Measurements from ENCODE around the gene PIK3C2B.
"Not testable (repeated sequence)": the region's sequence is repeated elsewhere in the genome, so short reads cannot be mapped to it uniquely, and the experiment has no call there.

Gene PIK3C2B

DNA sequence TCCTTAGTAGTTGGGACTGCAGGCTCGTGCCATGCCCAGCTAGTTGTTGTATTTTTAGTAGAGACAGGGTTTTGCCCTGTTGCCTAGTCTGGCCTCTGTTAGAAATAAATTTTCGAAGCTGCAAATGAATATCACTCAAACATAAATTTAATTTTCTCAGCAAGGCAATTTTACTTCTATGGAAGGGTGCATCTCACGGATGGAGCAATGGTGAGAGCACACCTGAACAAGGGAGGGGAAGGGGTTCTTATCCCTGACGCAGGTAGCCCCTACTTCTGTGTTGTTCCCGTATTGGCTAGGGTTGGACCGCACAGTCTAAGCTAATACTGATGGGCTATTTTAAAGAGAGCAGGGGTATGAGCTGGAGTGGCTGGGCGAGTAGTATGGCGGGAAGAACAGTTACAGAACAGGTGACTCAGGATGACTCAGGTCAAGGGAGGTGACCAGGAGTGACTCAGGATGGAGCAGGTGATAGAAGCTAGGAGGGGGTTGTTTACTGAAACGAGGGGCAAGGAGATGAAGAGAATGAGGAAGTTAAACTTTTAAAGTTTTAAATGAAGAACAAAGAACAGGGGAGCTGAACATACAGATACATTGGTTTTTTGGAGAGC lies 29.1 kb upstream of the PIK3C2B start:
- Histone ChIP-seq H3F3A (ENCODE audit: low read depth) (peaks cover 11% of the 10 kb centered on the region; the same call in 1 of the 2 replicates), H3K4me3 (ENCODE audit: low read length, poor library complexity, severe bottlenecking) (no peak overlapping the region), H2AFZ (ENCODE audit: low read length) (no peak overlapping the region), H3K36me3 (ENCODE audit: insufficient read depth, low read length) (peaks cover 34% of the 10 kb centered on the region), H3K4me1 (ENCODE audit: insufficient read depth, low read length, poor library complexity, severe bottlenecking) (peaks cover 33% of the 10 kb centered on the region), H3K9me2 (replicated peaks; ENCODE audit: low read depth, low read length) (no peaks in the 10 kb centered on the region), H3K27me3 (ENCODE audit: insufficient read depth, low read length, poor library complexity, severe bottlenecking) (no peaks in the 10 kb centered on the region), H3K9me3 (ENCODE audit: insufficient read depth, low read depth, low read length) (no peaks in the 10 kb centered on the region; the same call in 1 of the 2 replicates), H3K9ac (ENCODE audit: low read depth, low read length, poor library complexity, severe bottlenecking) (no peak overlapping the region), H3K79me2 (ENCODE audit: insufficient read depth, low read length) (peaks cover 78% of the 10 kb centered on the region), H3K4me2 (ENCODE audit: low read depth, low read length, poor library complexity, severe bottlenecking) (peak overlapping the region; percentile 39), H4K20me1 (ENCODE audit: insufficient read depth, low read length, poor library complexity, severe bottlenecking) (peaks cover 22% of the 10 kb centered on the region)
- TF ChIP-seq EZH2phosphoT487 (IDR thresholded peaks at IDR 0.05; ENCODE audit: borderline replicate concordance): no peak
- no peak for TF ChIP-seq CTCF (conservative IDR thresholded peaks at IDR 0.05; ENCODE audit: low read length)

DNA sequence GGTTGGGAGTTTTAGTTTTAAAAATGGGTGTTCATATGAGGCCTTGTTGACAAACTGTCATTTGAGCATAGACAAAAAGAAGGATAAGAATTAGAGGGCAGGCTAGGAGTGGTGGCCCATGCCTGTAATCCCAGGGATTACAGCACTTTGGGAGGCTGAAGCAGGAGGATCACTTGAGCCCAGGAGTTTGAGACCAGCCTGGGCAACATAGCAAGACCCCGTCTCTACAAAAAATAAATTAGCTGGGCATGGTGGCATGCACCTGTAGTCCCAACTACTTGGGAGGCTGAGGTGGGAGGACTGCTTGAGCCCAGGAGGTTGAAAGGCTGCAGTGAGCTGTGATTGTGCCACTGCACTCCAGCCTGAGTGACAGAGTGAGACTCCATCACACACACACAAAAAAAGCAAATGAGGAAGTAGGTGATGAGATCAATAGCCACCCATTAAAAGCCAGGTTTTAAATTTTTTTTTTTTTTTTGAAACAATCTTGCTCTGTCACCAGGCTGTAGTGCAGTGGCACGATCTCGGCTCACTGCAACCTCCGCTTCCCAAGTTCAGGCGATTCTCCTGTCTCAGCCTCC lies 27.4 kb upstream of the PIK3C2B start:
- Histone ChIP-seq H3K4me1 (ENCODE audit: insufficient read depth, low read length, poor library complexity, severe bottlenecking) (peaks cover 50% of the 10 kb centered on the region), H3K4me2 (ENCODE audit: low read depth, low read length, poor library complexity, severe bottlenecking) (peak overlapping the region; percentile 84)

GRCh38 chr1:204520834-204521709 lies 26.5 kb upstream of the PIK3C2B start:
- peaks cover 51% of the 10 kb centered on the region for H3K4me1 ChIP-seq (ENCODE audit: insufficient read depth, low read length, poor library complexity, severe bottlenecking)

More for the DNA sequence above, 27.4 kb upstream of the PIK3C2B start:
- H3K9me2 ChIP-seq (replicated peaks; ENCODE audit: low read depth, low read length); H2AFZ ChIP-seq (ENCODE audit: low read length); H3K27me3 ChIP-seq (ENCODE audit: insufficient read depth, low read length, poor library complexity, severe bottlenecking); H3K9me3 ChIP-seq (ENCODE audit: insufficient read depth, low read depth, low read length): not testable (repeated sequence)
- peaks cover 30% of the 10 kb centered on the region for H4K20me1 ChIP-seq (ENCODE audit: insufficient read depth, low read length, poor library complexity, severe bottlenecking)
- peak overlapping the region; percentile 65 for H3K9ac ChIP-seq (ENCODE audit: low read depth, low read length, poor library complexity, severe bottlenecking)
- H3K79me2 ChIP-seq (ENCODE audit: insufficient read depth, low read length): peaks cover 89% of the 10 kb centered on the region
- H3K4me3 ChIP-seq (ENCODE audit: low read length, poor library complexity, severe bottlenecking): peak overlapping the region; percentile 67
- H3K36me3 ChIP-seq (ENCODE audit: insufficient read depth, low read length): peaks cover 19% of the 10 kb centered on the region
- H3F3A ChIP-seq (ENCODE audit: low read depth): peaks cover 11% of the 10 kb centered on the region; the same call in 1 of the 2 replicates

DNA sequence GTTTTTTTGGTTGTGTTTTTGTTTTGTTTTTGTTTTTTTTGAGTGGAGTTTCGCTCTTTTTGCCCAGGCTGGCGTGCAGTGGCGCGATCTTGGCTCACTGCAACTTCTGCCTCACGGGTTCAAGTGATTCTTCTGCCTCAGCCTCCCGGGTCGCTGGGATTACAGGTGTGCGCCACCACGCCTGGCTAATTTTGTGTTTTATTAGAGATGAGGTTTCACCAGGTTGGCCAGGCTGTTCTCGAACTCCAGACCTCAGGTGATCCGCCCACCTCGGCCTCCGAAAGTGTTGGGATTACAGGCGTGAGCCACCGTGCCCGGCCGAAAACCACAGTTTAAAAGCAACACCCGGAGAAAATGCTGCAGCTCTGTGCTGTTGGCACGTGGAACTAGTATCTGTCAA lies 22.8 kb upstream of the PIK3C2B start:
- not testable (repeated sequence) for H3K9me2 ChIP-seq (replicated peaks; ENCODE audit: low read depth, low read length); H2AFZ ChIP-seq (ENCODE audit: low read length); H3K9me3 ChIP-seq (ENCODE audit: insufficient read depth, low read depth, low read length); H3K36me3 ChIP-seq (ENCODE audit: insufficient read depth, low read length); H3K27me3 ChIP-seq (ENCODE audit: insufficient read depth, low read length, poor library complexity, severe bottlenecking)
- peaks cover 16% of the 10 kb centered on the region for H4K20me1 ChIP-seq (ENCODE audit: insufficient read depth, low read length, poor library complexity, severe bottlenecking)
- H3K4me2 ChIP-seq (ENCODE audit: low read depth, low read length, poor library complexity, severe bottlenecking): peak overlapping the region; percentile 84
- H3K9ac ChIP-seq (ENCODE audit: low read depth, low read length, poor library complexity, severe bottlenecking): peak overlapping the region; percentile 86
- peak overlapping the region; percentile 84 for H3K4me3 ChIP-seq (ENCODE audit: low read length, poor library complexity, severe bottlenecking)
- peaks cover 45% of the 10 kb centered on the region for H3K4me1 ChIP-seq (ENCODE audit: insufficient read depth, low read length, poor library complexity, severe bottlenecking)
- peaks cover 59% of the 10 kb centered on the region for H3K79me2 ChIP-seq (ENCODE audit: insufficient read depth, low read length)
- H3F3A ChIP-seq (ENCODE audit: low read depth): peaks cover 11% of the 10 kb centered on the region; the same call in 1 of the 2 replicates

More at GRCh38 chr1:204520834-204521709, 26.5 kb upstream of the PIK3C2B start:
- Histone ChIP-seq H3F3A (ENCODE audit: low read depth) (peaks cover 11% of the 10 kb centered on the region; the same call in 1 of the 2 replicates), H3K36me3 (ENCODE audit: insufficient read depth, low read length) (peaks cover 10% of the 10 kb centered on the region; the same call in 1 of the 2 replicates), H3K9me3 (ENCODE audit: insufficient read depth, low read depth, low read length) (no peaks in the 10 kb centered on the region; the same call in 1 of the 2 replicates), H4K20me1 (ENCODE audit: insufficient read depth, low read length, poor library complexity, severe bottlenecking) (peaks cover 30% of the 10 kb centered on the region), H3K4me3 (ENCODE audit: low read length, poor library complexity, severe bottlenecking) (peak overlapping the region; percentile 67), H3K79me2 (ENCODE audit: insufficient read depth, low read length) (peaks cover 94% of the 10 kb centered on the region), H3K27me3 (ENCODE audit: insufficient read depth, low read length, poor library complexity, severe bottlenecking) (no peaks in the 10 kb centered on the region), H3K4me2 (ENCODE audit: low read depth, low read length, poor library complexity, severe bottlenecking) (peak overlapping the region; percentile 84), H2AFZ (ENCODE audit: low read length) (no peak overlapping the region), H3K9ac (ENCODE audit: low read depth, low read length, poor library complexity, severe bottlenecking) (peak overlapping the region; percentile 65), H3K9me2 (replicated peaks; ENCODE audit: low read depth, low read length) (no peaks in the 10 kb centered on the region)
- TF ChIP-seq EZH2phosphoT487 (IDR thresholded peaks at IDR 0.05; ENCODE audit: borderline replicate concordance) (no peak), CTCF (conservative IDR thresholded peaks at IDR 0.05; ENCODE audit: low read length) (no peak)
